ENCODE measurements around the gene TLCD4.
"Not testable (repeated sequence)": the region's sequence is repeated elsewhere in the genome, so short reads cannot be mapped to it uniquely, and the experiment has no call there.

Gene TLCD4

DNA sequence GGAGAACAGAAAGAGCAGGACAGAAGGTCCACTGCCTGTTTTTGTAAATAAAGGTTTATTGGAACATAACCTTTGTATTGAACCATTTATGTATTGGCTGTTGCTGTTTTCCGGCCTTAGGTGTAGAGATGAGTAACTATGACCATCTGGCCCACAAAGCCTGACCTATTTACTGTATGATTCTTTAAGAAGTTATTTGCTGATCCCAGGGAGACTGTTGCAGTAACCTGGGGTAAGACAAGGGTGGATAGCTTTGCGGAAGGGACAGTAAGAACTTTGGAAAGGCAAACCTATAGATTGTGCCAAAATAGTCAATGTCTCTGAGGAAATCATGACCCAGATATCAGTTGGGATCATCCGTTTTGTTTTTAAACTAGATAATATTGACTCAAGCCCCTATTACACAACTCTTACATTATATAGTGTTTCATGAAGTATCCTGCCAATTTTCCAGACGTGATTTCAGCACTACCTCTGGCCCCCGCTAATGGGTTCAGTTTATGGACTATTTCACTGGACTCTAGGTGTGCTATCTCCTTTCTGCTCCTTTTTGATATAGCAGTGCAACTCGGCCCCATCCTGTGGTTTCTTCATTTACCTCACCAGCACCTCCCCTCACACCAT is 20.8 kb upstream of the TLCD4 start:
- DNase-seq, result no peak

DNA sequence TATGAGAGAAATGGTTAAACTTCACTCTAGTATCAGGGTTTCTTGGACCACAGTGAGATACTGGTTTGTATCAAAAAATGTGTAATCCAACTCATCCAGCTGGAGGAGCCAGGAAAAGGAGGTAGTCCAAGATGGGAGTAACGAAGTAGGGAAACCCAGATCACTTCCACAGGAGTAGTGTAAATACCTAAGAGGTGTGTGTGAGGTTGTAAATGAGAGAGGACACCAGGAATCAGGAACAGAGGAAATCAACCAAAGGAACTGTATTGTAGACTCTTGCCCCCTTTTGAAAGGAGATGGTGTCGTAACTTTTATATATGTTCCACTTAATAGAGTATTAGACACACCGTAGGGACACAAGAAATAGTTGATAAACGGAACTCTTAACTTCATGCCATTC is 19.7 kb upstream of the TLCD4 start:
- DNase-seq, result no peak

DNA sequence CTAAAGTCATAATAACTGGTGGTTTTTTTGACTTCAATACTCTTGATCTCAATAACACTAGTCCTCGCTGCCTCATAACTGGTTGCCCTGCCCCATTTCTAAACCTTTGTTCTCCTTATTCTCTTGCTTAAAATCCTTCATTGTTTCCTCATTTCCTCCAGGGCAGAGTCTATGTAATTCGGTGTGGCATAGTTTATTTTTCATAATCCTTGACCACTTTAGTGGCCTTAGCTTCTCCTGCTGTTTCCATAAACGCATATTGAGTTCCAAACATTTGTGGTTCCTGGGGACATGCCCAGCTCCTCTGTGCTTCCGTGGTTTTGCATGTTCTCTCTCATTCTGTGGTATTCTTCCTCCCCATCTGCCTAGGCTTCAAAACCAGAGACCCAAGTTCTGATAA is 19.0 kb upstream of the TLCD4 start:
- DNase-seq, result peak; percentile 42

DNA sequence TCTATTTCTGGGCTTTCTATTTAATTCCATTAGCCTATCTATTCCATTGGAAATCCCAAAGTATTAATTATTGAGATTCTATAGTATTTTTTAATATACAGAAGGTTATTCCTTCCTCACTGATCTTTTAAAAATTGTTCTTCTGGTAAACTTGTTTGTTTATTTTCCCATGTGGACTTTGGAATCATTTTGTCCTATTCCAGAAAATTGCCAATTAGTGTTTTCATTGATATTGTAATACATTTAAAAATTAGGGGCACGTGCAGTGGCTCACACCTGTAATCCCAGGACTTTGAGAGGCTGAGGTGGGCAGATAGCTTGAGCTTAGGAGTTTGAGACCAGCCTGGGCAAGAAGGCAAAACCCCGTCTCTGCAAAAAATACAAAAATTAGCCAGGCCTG is 8.4 kb upstream of the TLCD4 start:
- no peak for DNase-seq

DNA sequence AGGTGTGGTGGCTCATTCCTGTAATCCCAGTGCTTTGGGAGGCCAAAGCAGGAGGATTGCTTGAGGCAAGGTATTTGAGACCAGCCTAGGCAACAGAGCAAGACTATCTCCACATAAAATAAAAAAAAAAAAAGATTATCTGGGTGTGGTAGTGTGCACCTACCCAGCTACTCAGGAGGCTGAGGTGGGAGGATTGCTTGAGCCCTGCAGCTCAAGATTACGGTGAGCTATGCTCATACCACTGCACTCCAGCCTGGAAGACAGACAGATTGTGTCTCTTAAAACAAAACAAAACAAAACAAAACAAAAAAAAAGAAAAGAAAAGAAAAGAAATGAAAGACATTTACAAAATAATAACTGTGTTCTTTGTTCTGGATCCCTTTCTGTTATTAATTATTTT is 6.1 kb upstream of the TLCD4 start:
- DNase-seq, result no peak

DNA sequence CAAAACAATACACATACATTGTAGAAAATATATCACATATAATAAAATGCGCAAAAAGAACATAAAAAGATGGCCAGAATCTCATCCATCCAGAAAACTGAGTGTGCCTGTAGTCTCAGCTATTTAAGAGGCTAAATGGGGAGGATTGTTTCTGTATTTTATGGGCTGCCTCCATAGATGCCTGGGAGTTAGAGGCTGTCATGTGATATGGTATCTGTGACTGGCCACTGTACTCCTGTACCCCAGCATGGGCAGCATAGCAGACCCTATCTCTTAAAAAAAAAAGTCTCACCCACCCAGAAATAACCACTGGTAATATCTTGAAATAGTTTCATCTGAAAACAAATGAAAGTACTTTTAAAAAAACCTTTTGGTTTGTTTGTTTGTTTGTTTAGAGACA is 3.5 kb upstream of the TLCD4 start:
- no peak for DNase-seq

DNA sequence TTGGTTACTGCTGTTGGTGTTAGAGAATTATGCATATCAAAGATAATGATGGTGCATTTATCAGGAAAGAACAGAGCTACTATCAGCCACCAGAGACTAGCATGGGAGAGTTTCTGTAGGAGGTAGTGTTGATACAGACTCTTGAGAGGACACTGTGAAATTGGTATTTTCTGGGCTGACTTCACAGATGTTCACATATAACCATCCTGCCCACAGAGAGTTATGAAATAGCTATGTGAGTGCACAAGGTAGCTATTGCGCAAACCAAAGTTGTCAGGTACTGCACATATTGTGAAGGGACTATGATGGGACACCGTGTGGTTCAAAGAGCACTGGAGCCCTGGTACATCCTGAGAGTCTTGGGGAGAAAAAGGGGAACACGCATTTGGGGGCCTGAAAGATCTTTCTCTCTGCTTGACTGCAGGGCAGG is 1.4 kb upstream of the TLCD4 start:
- DNase-seq, result no peak

DNA sequence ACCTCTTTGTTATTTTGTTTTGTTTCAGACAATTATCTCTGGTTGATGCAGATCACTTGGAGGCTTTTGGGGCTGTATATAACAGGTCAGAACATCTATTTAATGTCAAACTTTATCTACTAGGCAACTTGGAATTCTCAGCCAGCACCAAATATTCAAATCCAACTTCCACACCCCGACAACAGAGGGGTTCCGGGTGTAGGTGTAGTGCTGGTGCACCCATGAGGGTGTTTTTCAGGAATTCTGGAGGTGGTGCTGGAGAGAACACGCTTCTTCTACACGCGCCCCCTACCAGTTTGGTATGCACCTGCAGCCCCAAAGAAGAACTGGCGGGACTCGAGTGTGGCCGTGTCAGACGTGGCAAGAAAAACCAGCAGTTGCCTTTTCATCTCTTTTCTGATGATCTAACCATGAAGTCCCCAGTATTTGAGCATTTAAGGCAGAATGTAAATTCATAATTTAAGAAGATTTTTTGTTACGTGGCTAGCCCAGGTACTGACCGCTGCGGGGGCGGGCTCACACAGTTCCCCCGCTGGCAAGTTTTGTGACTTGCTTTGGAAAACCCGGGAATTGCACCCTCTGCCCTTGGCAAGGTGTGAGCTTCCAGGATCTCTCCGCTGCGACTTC is 462 bp upstream of the TLCD4 start:
- DNase-seq, result peak; percentile 72

DNA sequence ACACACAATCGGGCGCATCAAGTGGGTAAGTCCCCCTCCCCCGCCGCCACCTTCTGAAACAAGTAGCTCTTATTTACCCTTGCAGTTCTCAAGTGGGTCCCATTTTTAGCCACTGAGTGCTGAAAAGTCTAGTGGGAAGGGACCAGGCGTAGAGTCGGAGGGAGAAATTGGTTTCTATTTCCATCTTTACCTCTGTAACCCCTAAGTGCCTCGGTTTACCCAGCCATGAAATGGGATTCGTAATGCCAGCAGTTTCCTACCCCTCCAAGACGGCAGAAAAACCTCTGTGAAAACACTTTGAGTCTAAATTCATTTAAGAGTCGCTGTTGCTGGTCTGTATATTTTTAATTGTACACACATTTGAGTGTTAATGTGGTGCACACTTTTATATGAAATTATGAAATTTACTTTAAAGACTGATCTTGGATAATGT is 928 bp downstream of the TLCD4 start:
- no peak for DNase-seq

DNA sequence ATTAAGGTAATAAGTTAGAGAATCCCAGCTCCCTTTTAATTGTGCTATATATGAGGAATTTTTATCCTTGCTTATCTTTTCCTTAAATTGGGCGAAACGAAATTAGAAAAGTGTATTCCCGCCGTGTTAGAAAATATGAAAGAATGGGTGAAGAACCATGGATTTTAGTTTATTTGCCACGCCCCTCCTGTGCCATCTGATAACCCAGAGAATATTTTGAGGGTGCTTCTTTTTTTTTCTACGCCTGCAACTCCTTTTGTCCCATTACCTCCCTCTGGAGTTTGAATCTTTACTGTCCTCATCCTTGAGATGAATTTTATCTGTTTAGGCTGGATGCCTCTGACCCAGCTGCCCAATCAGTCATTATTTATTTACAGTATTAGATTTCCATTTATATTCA is 1.6 kb downstream of the TLCD4 start:
- no peak for DNase-seq

DNA sequence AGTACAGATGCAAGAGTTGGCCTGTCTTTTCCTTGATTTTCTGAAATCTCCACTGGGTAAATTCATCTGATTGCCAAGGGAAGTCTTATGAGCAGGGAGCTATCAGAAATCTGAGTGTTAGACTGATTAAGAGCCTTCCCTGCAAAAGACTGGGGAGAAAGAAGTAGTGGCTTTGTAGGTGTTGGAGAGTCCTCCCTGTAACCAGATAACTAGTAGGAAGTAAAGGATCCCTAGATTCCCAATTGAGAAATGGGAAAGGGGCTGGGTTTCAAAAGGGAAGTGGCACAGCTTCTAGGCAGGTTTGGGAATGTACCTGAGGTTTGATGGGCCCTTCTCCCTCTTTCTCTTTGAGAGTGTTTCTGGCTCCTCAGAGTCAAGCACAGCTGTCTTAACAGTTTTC is 2.1 kb downstream of the TLCD4 start:
- no peak for DNase-seq

DNA sequence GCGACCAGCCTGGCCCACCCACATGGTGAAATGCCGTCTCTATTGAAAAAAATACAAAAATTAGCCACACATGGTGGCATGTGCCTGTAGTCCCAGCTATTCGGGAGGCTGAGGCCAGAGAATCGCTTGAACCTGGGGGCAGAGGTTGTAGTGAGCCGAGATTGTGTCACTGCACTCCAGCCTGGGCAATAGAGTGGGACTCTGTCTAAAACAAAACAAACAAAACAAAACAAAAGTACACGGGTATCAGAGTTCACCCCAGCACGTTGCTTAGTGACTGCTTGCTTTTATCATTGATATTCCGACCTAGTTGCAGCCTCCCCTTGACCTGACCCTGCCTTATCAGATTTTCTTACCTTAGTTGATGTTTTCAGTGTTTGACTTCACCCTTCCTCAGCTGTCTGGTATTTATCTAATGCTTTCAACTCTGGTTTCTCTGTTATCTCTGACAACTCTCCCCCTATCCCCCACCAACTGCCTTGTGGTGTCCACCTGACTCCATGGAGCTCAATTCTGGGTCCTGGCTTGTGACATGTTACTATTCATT is 5.1 kb downstream of the TLCD4 start:
- no peak for DNase-seq

DNA sequence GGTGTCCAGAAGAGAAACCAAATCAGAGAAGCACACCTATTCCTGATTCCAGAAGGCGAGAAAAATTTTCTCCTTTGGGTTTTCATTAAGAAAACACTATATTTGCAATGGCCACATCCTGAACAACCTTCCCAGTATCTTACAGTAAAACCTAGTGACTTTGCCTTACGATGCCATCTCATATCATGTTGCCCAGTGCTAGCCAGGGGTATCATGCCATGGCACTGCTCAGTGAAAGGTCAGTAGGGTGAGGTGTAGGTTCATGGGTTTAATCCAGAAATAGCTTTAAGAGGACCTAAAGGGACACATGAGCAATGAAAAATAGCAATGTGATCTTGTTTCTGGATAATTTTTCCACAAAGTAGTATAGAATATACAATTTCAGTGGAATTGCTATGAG is 7.2 kb downstream of the TLCD4 start:
- DNase-seq, result no peak

DNA sequence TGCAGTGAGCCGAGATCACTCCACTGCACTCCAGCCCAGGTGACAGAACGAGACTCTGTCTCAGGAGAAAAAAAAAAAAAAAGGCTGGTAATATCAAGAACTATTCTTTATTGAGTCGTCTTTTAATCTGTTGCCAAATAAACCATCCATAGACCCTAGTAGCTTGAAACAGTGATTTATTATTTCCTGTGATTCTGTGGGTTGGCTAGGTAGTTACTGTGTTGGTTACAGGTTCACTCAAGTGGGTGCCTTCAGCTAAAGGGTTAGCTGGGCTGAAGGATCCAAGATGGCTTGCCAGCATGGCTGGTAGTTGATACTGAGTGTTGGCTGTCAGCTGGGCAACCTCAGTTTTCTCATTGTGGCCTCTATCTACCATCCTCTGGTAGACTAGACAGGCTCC is 9.2 kb downstream of the TLCD4 start:
- DNase-seq, result no peak

DNA sequence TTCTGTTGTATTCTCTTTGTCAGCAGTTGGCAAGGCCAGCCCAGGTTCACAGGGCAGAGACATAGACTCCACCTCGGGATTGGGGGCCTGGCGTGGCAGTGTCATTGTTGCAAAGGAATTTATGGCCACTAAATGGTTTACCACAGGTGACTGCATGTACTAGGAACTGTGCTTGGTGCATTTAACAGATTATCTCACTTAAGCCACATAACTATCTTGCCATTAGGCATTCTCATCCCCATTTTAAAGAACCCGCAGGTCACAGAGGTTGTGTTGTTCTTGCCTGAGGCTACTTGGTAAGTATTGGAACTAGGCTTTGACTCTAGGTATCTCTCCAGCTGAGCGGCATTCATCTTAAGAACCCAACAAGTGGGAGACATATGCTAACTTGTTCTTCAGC is 9.7 kb downstream of the TLCD4 start:
- DNase-seq, result no peak

DNA sequence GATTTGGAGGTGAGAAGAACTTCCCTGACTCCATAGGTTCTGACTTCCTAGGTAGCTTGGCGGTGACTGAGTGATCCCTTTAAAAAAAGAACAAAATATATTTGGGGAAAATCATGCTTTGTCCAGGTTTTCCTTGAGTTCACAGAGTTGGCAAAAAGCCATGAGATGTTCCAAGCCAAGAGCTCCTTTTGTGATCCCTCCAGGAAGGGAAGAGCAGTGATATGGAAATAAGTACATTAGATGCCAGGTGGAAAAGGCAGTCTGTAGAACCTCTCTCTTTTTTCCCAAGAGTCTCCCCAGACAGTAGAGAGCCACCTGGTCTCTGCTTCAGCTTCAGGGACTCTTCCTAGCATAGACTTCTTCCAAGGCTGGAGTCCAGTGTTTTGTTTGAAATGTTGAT is 10.2 kb downstream of the TLCD4 start:
- no peak for DNase-seq

DNA sequence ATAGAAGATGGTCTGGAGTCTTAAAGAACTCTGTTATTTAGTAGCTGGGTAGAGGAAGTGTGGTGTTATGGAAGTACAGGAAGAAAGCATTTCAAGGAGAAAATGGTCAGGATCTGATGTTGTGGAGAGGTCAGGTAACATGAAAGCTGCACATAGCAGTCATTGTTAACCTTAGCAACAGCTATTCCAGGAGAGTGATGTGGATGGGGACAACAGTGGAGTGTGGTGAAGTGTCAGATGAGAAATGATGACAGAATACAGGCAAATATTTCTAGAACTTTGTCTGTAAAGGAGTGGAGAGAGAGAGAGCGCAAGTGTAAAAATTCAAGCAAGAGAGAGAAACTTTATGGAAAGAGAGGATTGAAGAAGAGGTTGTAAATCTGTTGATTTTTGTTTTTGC is 15.6 kb downstream of the TLCD4 start:
- DNase-seq, result no peak

DNA sequence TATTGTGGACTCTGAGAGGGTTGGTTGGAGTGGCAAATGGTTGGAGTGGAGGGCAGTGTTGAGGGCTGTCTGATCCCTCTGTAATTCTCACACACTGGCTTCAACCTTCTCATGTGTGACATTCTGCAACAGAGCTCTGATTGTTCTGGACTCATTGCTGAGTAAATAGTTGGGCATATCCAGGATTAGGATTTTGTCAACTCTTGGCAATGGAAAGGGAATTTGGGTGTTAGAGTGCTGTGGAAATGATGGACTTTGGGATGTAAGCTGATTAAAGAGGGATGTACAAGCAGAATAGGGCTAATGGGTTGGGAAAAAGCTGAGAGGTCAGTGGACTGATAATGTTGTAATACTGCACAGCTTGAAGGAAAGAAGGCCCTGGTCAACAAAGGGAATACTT is 16.5 kb downstream of the TLCD4 start:
- no peak for DNase-seq

DNA sequence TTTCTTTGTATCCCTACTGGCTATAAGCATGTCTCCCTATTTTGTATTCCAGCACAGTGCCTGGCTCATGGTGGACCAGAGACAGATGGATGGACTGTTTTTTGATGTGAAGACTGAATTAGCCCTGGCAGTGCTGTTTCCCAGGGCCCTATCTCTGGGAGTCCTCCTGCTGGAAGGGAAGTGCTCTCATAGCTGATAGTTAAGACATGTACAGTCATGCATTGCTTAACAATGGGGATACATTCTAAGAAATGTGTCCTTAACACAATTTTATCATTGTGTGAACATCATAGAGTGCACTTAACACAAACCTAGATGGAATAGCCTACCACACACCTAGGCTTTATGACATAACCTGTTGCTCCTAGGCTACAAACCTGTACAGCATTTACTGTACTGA is 21.1 kb downstream of the TLCD4 start:
- no peak for DNase-seq

DNA sequence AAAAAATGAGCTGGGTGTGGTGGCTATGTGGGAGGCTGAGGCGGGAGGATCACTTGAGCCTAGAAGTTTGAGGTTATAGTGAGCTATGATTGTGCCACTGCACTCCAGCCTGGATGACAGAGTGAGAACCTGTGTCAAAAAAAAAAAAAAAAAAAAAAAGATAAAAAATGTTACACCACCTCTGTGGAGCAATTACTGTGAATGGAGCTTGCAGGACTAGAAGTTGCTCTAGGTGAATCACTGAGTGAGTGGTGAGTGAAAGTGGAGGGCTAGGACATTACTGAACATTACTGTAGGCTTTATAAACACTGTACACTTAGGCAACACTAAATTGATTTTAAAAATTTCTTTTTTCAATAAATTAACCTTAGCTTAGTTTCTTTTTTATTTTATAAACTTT is 21.9 kb downstream of the TLCD4 start:
- DNase-seq, result no peak

DNA sequence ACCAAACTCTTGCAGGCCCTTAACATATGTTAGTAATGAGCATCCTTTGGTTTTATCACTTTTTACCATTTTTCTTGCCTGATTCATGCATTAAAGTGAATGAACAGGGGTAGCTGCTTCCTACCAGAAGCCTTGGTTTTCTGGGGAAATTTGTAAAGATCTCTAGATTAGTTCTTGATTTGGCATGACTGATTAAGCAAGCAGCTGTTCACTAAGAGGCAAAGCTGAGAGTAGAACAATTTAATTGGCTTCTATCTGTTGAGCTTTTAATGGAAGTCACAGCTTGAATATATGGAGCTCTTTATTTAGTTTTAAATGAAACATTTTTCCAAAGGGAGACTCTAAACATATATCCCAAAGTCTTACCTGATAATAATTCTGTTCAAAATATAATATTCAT is 23.6 kb downstream of the TLCD4 start:
- DNase-seq, result no peak

DNA sequence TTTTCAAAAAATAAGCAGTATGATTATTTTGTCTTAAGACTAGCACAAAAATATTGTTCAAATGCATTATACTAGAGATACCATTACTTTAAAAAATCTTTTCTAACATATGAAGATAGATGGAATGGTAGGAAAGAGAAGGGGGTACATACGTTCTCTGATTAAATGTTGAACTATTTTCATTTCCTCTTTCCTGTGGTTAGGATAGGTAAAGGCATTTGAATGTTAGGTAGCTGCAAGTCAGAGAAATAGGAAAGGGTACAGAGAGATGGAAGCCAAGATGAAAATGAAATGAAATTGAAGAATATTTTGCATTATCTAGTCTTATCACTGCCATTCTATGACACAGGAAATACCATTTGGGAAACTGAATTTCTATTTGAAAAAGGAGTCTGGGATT is 28.3 kb downstream of the TLCD4 start:
- DNase-seq, result no peak

DNA sequence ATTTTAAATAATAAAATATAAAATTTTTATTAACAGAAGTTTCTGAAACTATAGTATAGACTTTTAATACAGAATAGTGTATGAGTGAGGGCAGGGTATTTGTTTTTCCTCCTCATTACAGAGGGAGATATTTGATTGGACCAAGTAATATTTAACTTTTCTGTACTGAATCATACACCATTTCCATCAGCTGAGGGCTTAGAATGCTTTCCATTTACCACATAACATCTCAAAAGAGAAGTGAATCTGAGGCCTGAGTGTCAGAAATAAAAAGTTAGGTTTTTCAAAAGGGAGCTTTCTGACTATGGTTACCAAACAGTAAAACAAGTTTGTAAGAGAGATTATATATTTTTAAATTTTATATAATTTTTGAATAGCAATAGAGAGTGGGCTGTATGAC is 29.5 kb downstream of the TLCD4 start:
- DNase-seq, result no peak

DNA sequence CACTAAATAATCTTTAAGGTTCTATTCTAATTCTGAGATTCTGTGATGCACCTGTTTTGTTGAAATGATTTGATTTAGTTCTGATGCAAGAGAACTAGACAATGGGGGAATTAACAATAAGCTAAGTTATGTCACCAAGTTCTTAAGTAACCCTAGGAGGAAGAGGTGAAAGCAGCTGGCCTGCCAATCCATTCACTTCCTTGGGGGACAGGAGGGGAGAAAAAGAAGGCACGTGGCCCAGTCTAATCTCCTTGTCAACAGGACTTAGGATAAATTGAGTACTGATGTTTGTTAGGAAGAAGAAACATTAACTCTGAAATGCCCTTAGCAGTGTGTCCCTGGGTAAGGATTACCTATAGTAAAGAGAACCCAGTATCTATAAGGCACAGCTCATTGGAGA is 36.9 kb downstream of the TLCD4 start:
- no peak for DNase-seq

DNA sequence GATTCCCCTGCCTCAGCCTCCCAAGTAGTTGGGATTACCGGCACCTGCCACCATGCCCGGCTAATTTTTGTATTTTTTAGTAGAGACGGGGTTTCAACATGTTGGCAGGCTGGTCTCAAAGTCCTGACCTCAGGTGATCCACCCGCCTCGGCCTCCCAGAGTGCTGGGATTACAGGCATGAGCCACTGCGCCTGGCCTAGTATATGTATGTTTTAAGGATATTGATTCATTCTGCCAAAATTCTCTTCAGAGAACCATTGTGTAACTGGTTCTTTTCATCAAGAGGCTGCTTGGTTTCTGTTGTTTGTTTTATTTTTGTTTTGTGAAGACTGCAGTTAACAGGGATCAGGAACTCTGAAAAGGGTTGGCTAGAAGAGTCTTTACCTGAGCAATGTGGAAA is 48.4 kb downstream of the TLCD4 start:
- not testable (repeated sequence) for DNase-seq

All from femur (tissue), 1 donor.